ENCODE data around the gene RENBP.
A peak's percentile ranks its signal among the peaks of the same experiment; 100 is the strongest.

RENBP gene

DNA sequence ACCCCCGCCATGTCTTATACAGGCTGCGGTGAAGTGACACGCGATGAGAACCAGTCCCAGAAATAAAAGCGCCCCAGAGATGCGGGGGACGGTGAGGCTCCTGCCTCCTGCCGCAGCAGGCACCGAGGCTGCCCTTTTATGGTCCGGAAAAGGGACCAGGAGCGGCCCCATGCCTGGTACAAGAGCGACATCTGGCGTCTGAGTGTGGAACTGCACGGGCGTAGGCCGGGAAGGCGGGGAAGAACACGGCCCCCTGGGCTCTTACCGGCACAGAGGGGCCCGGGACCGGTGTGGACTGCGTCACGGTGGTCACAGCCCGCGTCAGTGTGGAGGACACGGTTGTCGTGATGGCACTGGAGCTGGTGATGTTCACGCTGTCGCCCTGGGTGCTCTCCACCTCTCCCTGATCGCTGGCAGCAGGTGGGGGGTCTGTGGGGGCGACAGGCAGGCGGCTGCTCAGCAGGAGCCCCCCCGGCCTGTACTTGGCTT is 8.9 kb upstream of the RENBP start:
- peak; percentile 68 for DNase-seq

DNA sequence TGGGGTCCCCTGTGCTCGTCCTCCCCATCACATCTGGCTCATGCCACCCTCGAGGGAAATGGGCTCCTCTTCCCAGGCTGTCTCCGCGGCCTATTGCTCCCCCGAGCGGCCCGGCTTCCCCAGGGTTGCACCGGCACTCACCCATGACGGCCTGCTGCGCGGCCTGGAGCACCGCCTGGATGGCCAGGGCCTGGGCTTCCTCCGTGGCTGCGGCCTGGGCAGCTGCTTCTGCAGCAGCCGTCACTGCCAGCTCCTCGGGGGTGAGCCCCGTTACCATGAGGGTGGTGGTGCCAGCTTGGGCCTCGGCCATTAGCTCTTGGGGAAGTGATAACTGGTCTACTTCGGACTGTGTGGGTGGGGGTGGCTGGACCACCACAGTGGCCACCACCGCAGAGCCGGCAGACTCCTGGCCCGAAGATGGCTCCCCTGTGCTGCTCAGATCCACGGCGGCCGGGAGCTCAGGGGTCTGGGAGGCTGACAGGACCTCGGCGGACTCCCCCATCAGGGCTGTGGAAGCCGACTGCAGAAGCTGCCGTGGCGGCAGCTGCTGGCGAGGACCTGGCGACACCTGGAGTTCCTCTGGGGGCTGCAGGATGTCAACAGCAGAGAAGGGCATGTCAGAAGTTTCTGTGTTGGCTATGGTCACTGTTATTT is 8.1 kb upstream of the RENBP start:
- DNase-seq: no peak

DNA sequence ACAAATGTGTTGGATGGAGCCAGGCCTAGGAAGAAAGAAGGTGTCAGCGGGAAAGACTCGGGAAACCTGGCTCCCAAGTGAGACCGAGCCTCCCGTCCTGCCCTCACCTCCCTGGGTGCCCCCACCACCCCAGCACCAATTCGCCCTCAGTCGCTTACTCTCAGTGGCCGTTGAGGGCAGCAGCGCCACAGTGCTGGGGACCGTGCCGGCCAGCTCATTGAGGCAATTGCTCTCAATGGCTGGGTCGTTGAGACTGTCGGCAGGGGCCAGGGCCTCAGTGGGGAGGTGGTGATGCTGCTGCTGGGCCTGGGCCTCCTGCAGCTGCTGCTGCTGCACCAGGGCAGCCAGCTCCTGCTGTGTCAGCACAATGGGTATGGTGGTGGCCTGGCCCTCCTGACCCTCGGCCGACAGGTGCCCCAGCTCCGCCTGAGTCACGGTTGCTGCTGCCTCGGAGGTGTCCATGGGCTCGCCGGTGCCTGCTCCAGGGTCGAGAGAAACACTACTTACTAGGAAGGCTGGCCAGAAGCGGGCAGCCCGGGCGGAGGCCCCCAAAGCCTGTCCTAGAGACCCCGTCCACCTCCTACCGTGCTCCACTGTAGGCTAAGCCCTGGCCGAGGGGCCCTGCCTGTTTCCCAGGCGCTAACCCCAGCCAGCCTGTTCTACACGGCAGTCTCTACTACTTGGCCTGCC is 7.4 kb upstream of the RENBP start:
- no peak for DNase-seq

- DNase-seq: no peak
These were observed 5.7 kb upstream of the RENBP start for GRCh38 chrX:153950127-153950526.

DNA sequence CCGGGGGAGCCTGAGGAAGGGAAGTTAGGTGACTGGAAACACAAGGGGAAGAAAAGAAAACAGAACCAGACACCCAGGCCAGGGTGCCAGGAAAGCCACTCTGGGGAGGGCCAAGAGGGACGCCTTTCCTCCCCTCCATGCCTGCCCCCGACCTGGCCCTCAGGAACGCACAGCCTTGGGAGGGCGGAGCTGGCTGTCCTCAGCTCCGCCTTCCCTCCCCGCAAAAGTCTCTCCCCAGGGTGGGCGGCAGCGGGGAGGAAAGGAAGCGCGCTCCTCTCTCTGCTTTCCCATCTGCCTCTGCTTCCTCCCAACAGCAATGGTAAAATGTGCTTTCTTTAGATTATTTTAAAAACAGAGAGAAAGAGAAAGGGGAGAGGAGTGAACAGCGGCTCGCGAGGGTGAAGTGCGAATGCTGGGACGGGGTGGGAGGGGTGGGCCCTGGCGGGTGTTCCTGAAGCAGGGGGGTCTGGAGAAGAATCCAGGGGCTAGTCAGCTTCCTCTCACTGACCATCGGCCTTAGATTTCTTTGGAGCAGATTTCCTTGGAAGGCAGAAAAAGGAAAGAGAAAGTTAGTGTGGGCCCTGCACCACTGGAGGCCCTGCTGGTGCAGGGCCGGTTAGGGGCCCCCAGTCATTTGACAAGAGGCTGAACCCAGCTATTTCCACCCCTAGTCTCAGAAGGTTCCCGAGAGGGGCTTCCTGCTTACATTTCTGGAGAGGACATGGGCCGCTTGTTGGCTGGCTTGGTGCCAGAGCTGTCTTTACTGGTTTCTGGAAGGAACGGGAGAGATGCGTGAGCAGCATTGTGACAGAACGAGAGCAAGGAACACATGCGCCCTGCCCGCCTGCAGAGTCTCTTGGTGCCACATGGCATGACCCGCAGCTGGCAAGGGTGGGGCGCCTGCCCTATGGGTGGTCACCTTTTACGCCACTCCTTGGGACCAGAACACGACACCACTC is 4.7 kb upstream of the RENBP start:
- DNase-seq: no peak

GRCh38 chrX:153948002-153948466 is 3.6 kb upstream of the RENBP start:
- no peak for DNase-seq

- peak; percentile 74 for DNase-seq
These were observed 2.7 kb upstream of the RENBP start for GRCh38 chrX:153947009-153947769.

DNA sequence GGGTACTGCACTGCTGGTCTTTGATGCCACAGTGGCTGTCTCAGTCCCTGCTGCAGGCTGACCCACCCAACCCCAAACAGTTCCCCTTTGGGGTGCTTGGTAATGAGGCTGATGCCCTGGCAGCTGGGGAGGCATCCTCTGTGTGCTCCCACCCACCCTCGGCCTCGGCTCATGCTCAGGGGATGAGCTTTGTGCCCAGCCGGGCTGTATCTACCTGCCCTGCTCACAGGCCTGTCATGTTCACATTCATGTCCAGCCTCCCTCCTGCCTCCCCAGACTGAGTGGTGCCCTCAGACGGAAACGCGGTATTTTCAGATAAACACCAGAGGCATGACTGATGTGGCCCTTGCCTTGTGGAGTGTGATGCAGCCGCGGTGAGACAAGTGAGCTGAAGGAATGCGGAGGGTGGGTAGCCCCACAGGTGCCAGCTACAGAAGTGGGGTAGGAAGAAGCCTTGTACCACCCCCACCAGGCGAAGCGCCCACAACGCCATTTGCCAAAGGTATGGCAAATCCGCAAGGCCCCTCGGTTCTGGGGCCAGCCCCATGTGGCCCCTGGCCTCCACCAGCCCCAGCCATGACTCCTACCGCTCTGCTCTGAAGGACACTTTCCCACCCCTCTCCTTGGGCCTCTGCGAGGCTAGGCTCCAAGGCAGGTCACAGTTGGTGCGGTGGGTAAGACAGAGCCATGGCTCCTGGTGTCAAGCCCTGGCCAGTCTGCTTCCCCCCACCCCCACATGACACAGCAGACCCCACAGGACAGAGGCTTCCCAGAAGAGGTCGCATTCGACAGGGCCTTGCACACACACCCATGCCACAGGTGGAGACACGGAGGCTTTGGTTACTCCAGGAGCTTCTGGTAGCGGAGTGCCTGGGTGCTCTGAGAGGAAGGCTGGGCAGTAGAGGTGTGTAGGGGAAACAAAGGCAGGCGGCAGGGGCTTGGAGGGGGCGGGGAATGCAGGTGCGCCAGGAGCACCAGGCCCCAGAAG is 1.8 kb upstream of the RENBP start:
- DNase-seq: no peak

DNA sequence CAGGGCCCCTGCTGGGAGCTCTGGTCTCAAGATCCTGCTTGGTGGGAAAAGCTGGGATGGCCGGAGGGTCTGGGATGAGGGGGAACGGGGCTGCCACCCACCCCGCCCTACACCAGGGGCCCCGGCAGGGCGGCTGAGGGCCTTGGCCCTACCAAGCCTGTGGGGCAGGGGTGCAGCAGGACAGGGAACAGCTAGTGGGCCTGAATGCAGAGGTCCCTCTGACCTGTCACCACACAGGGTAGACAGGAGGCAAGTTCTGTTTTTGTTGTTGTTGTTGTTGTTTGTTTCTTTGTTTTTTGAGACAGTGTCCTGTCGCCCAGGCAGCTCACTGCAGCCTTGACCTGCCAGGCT is 332 bp upstream of the RENBP start:
- no peak for DNase-seq

- DNase-seq: no peak
These were observed 2.8 kb downstream of the RENBP start for GRCh38 chrX:153941336-153942252.

GRCh38 chrX:153939573-153939972 is 4.9 kb downstream of the RENBP start:
- no peak for DNase-seq

DNA sequence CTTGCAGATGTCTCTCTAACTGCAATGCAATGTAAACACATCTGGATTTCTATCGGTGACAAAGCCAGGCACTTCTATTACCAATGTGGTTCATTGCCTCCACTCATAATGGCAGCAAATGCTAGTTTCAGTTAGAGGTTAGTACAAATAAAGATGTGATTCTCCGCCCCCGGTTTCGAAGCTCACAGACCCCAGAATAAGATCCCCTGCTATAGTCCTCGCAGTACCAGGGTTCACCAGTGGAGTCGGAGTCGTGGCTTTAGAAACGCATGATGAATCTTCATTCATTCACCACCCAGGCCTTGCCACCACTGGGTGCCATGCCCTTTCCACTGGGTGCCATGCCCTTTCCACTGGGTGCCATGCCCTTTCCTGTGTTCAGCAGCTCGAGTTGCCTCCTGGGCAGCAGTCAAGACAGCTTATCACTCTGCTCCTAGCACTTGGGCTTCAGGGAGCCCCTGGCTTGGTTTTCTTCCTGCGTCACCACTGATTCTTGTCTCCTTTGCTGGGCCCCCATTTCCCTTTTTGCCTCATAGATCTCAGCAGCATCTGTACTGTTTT is 6.1 kb downstream of the RENBP start:
- DNase-seq: no peak

- no peak for DNase-seq
These were observed 7.4 kb downstream of the RENBP start for GRCh38 chrX:153937056-153937455.

DNA sequence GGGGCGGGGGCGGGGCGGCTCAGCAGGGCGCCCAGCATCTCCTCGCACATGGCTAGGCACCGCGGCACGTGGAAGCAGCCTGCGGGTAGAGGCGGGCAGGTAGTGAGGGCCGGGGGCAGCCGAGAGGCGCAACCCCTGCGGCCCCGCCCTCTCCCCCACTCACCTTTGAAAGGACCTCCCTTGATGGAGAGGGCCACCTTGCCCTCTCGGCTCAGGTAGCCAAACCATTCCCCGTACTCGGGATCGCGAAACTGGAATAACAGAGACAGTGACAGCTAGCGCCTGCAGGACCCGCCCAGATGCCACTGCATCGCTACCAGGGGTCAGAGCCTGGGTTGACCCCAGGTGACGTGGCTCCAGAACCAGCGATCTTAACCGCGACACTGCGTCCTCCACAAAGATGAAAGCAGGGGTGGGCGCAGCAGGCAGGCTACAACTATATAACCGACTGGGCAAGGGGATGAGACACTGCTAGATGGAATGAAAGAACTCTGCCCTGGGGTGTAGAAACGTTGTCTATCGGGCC is 9.1 kb downstream of the RENBP start:
- no peak for DNase-seq

DNA sequence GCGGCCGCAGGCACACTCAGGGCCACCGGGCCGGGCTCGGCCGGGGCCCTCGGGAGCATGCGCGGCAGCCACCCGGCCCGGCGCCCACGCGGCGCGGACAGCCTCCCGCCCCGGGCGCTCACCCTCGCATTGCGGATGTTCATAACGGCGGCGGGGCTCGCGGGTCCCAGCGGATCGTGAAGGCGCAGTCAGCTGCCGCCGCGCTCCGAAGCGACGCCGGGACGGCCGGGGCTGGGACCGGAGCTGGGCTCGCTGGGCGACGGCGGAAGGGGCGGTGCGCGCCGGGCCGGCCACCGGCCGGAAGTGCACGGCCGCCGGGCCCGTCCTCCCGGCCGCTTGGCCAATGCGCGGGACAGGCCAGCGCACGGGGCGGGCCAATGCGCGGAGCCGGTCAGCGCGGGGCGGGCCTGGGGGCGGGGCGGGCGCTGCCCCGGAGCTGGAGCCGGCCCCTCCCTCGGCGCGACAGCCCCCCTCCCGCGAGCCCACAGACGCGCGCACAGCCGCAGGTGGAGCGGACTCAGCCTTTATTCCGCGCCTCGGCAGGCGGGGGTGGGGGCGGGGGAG is 9.6 kb downstream of the RENBP start, which contains the start of gene NAA10:
Gene NAA10, minus strand, starts transcription at position 276 of the 564 bp plus-strand sequence. Its CDS starts 133 bp downstream, at position 143.
- DNase-seq: peak; percentile 76

GRCh38 chrX:153934148-153934761 is 10.2 kb downstream of the RENBP start:
- DNase-seq: no peak

- DNase-seq: peak; percentile 47
These were observed 10.7 kb downstream of the RENBP start for GRCh38 chrX:153933748-153934147.

- DNase-seq: no peak
These were observed 12.1 kb downstream of the RENBP start for GRCh38 chrX:153932220-153932915.

Measured in fibroblast of skin of right biceps (primary cell).